IMR-90 (cell line): ENCODE data around the gene NUP153. TPM values are rescaled to one million over a fixed set of nuclear protein-coding genes. Genes with fewer than 3 reads are reported as not detected.

Experiments
- ATAC-seq: fragments of 200-7000 bp; cut with Tn5 transposase; 2 replicates; pipeline ENCODE4 v1.9.1; 2020; ENCODE audit warnings: low read depth, mild to moderate bottlenecking, moderate library complexity
- BruUV-seq: library from RNA; stranded (reverse); fragments of 400-500 nt; replicated peaks from 2 replicates; lab custom pipeline; 2021; lab: Mats Ljungman, UMichigan
- CTCF ChIA-PET: fragments of 300-600 bp; formaldehyde crosslinking; extraction: SDS; loops from one replicate; lab custom pipeline; 2021; ENCODE audit warnings: antibody characterized with exemption; lab: Yijun Ruan, JAX
- POLR2A ChIA-PET: fragments of 300-600 bp; sonication (Branson Sonifier 250); formaldehyde crosslinking; loops from one replicate; lab custom pipeline; 2022; ENCODE audit warnings: antibody characterized with exemption; ENCODE audit not compliant: unreplicated experiment; lab: Charles Lee
- DNase-seq: peaks from one replicate; pipeline ENCODE4 v3.0.0; 2013
- H2AFZ ChIP-seq: replicated peaks from 2 replicates; pipeline ENCODE3; 2013; ENCODE audit warnings: low read length, mild to moderate bottlenecking; ENCODE audit not compliant: poor library complexity
- H2AK5ac ChIP-seq: 2 replicates; pipeline ENCODE4 v1.6.1; 2013; ENCODE audit warnings: low read depth, low read length, inconsistent platforms
- H2AK9ac ChIP-seq: replicated peaks from 2 replicates; pipeline ENCODE3; 2013; ENCODE audit warnings: mild to moderate bottlenecking, low read depth, low read length, moderate library complexity; ENCODE audit not compliant: poor library complexity
- H2BK120ac ChIP-seq: 2 replicates; pipeline ENCODE4 v1.6.1; 2013; ENCODE audit warnings: low read depth, low read length, inconsistent platforms
- H2BK15ac ChIP-seq: 3 replicates; pipeline ENCODE4 v1.6.1; 2013; ENCODE audit warnings: low read depth, low read length, inconsistent platforms
- H2BK20ac ChIP-seq: 2 replicates; pipeline ENCODE4 v1.6.1; 2013; ENCODE audit warnings: low read depth, mild to moderate bottlenecking, inconsistent platforms, low read length, moderate library complexity
- H2BK5ac ChIP-seq: 2 replicates; pipeline ENCODE4 v1.6.1; 2013; ENCODE audit warnings: mild to moderate bottlenecking, low read depth, low read length, inconsistent platforms; ENCODE audit not compliant: poor library complexity, severe bottlenecking
- H3K14ac ChIP-seq: replicated peaks from 2 replicates; pipeline ENCODE4 v1.6.1; 2013; ENCODE audit warnings: low read depth, low read length, inconsistent platforms
- H3K18ac ChIP-seq: 2 replicates; pipeline ENCODE4 v1.6.1; 2013; ENCODE audit warnings: low read depth, low read length, control low read depth
- H3K23ac ChIP-seq: 2 replicates; pipeline ENCODE4 v1.6.1; 2013; ENCODE audit warnings: low read depth, low read length, inconsistent platforms
- H3K27ac ChIP-seq: 2 replicates; pipeline ENCODE4 v1.5.1; 2013; ENCODE audit warnings: mild to moderate bottlenecking, control low read depth, low read length; ENCODE audit not compliant: insufficient read depth
- H3K27me3 ChIP-seq: 2 replicates; pipeline ENCODE4 v1.6.1; 2013; ENCODE audit warnings: low read length; ENCODE audit not compliant: control insufficient read depth, insufficient read depth
- H3K36me3 ChIP-seq: 2 replicates; pipeline ENCODE4 v1.6.1; 2013; ENCODE audit warnings: low read length, mixed read lengths; ENCODE audit not compliant: control insufficient read depth, insufficient read depth
- H3K4ac ChIP-seq: 2 replicates; pipeline ENCODE4 v1.6.1; 2013; ENCODE audit warnings: low read depth, low read length, inconsistent platforms
- H3K4me1 ChIP-seq: 2 replicates; pipeline ENCODE4 v1.6.1; 2013; ENCODE audit warnings: low read length, mixed read lengths; ENCODE audit not compliant: control insufficient read depth, insufficient read depth
- H3K4me2 ChIP-seq: 2 replicates; pipeline ENCODE4 v1.6.1; 2013; ENCODE audit warnings: low read depth, mild to moderate bottlenecking, control low read depth, low read length, moderate library complexity
- H3K4me3 ChIP-seq: 2 replicates; pipeline ENCODE4 v1.5.1; 2013; ENCODE audit warnings: low read depth, mild to moderate bottlenecking, control low read depth, low read length, moderate library complexity; ENCODE audit not compliant: insufficient read depth
- H3K56ac ChIP-seq: 2 replicates; pipeline ENCODE4 v1.6.1; 2013; ENCODE audit warnings: low read length, inconsistent platforms; ENCODE audit not compliant: insufficient read depth; ENCODE audit errors: extremely low read depth
- H3K79me1 ChIP-seq, 2 experiments: 2 replicates each; pipeline ENCODE4 v1.6.1; 2013; ENCODE audit warnings: low read length in 2 of 2, inconsistent platforms in 1 of 2, low read depth in 1 of 2
- H3K9ac ChIP-seq: 2 replicates; pipeline ENCODE4 v1.6.1; 2013; ENCODE audit warnings: low read depth, low read length, control low read depth
- H3K9me1 ChIP-seq: 2 replicates; pipeline ENCODE4 v1.6.1; 2013; ENCODE audit warnings: low read length, inconsistent platforms; ENCODE audit not compliant: insufficient read depth
- H3K9me3 ChIP-seq: 2 replicates; pipeline ENCODE4 v1.6.1; 2013; ENCODE audit warnings: low read length; ENCODE audit not compliant: control insufficient read depth, insufficient read depth
- H4K20me1 ChIP-seq: 2 replicates; pipeline ENCODE4 v1.6.1; 2013; ENCODE audit warnings: low read length, inconsistent platforms; ENCODE audit not compliant: insufficient read depth
- H4K5ac ChIP-seq: 2 replicates; pipeline ENCODE4 v1.6.1; 2013; ENCODE audit warnings: mild to moderate bottlenecking, low read depth, low read length, control low read depth
- H4K8ac ChIP-seq, 2 experiments: 2 replicates each; pipeline ENCODE4 v1.6.1; 2013; ENCODE audit warnings: low read depth in 2 of 2, low read length in 2 of 2, control low read depth in 1 of 2, inconsistent platforms in 1 of 2
- H4K91ac ChIP-seq: 2 replicates; pipeline ENCODE4 v1.6.1; 2013; ENCODE audit warnings: low read depth, low read length, inconsistent platforms; ENCODE audit not compliant: insufficient read depth
- CHD1 ChIP-seq: IDR thresholded peaks from 2 replicates; pipeline ENCODE4 v1.6.1; 2012; ENCODE audit warnings: low read depth, low read length, improper control_type of control experiment
- WGBS, 2 experiments: methylation state at CpG; one replicate each; pipeline versions ENCODE4 v1.1.5 to v1.1.7; 2013; ENCODE audit warnings: missing lambda C conversion rate in 2 of 2; ENCODE audit not compliant: insufficient read length in 1 of 2; ENCODE audit errors: extremely low coverage in 2 of 2; 5-methylcytosine and 5-hydroxymethylcytosine counted together
- dilution Hi-C: fragments of 300-500 bp; cut with HindIII; formaldehyde crosslinking; loops from one replicate; pipeline ENCODE4 v1.14.3; 2018; ENCODE audit warnings: low sequenced_read_pairs; ENCODE audit not compliant: unreplicated experiment
- in situ Hi-C: fragments of 300-500 bp; cut with MboI; formaldehyde crosslinking; loops from 3 replicates; pipeline ENCODE4 v1.14.3; 2019; ENCODE audit warnings: low sequenced_read_pairs, inconsistent platforms, mixed read lengths
- intact Hi-C: fragments of 100-400 bp; cut with micrococcal nuclease; formaldehyde crosslinking; loops from 2 replicates; pipeline ENCODE4 v1.10.0; 2022
- polyA plus RNA-seq, 3 experiments: library from polyadenylated mRNA; depleted of rRNA; stranded (reverse); fragments of >200 nt; gene quantifications; 2 replicates each; pipeline ENCODE4 v1.2.3, GENCODE V29; 2012; ENCODE audit warnings: low replicate concordance in 1 of 3
- total RNA-seq: library from RNA; depleted of rRNA; stranded (reverse); fragments of >200 nt; gene quantifications from 2 replicates; pipeline ENCODE4 v1.2.3, GENCODE V29; 2012

NUP153 gene
- total and polyA plus RNA-seq, 2 of the 4 experiments (the other 2 are of a cell fraction): 17.2 to 39.4 TPM

GRCh38 chr6:17730078-17730704 is 23.5 kb upstream of the NUP153 start:
- Histone ChIP-seq H3K4me2 (no peak overlapping the region), H3K18ac (no peak overlapping the region), H3K9me1 (no peaks in the 10 kb centered on the region), H3K4me1 (peaks cover 1% of the 10 kb centered on the region), H2AK5ac (no peak overlapping the region), H3K27ac (no peak overlapping the region), H4K8ac (no peak overlapping the region), H4K91ac (no peak overlapping the region), H2BK5ac (no peak overlapping the region), H3K56ac (no peak overlapping the region), H2AFZ (no peak overlapping the region), H3K79me1 (no peaks in the 10 kb centered on the region), H2BK20ac (no peak overlapping the region), H3K4ac (no peak overlapping the region), H3K4me3 (no peak overlapping the region), H3K14ac (no peak overlapping the region), H3K9me3 (no peaks in the 10 kb centered on the region), H3K23ac (no peak overlapping the region), H3K36me3 (no peaks in the 10 kb centered on the region), H3K27me3 (no peaks in the 10 kb centered on the region), H2AK9ac (no peak overlapping the region), H2BK15ac (no peak overlapping the region), H4K5ac (no peak overlapping the region), H4K20me1 (no peaks in the 10 kb centered on the region), H2BK120ac (no peak overlapping the region), H3K9ac (no peak overlapping the region)
- no peak for TF ChIP-seq CHD1
- DNase-seq (no peak), ATAC-seq (no peak)
- in situ Hi-C loops: no loop called here
- BruUV-seq: no TSS peak
- WGBS, 2 experiments: no CpG with 5 or more reads among the region's 6 CpGs
- intact Hi-C loops: no loop called here
- ChIA-PET CTCF (interaction anchor here (0.7 kb wide), 1 partner anchor 248 kb away, joined by 3 read pairs; no protein-coding TSS in a partner anchor), POLR2A (no interaction called here)
- dilution Hi-C loops: no loop called here
